Hindlimb muscle (tissue), 1 donor: ENCODE measurements around the gene DNPEP. TPM values are rescaled to one million over a fixed set of nuclear protein-coding genes. Genes with fewer than 3 reads are reported as not detected.
A peak's percentile ranks its signal among the peaks of the same experiment; 100 is the strongest.
"Not testable (repeated sequence)": the region's sequence is repeated elsewhere in the genome, so short reads cannot be mapped to it uniquely, and the experiment has no call there.

Experiments
- DNase-seq: peaks from one replicate; pipeline ENCODE4 v3.0.0-alpha.2; 2013
- polyA plus RNA-seq: library from polyadenylated mRNA; unstranded; fragments of 120-200 nt; gene quantifications from one replicate; pipeline ENCODE4 v1.2.1, GENCODE V29; 2013; ENCODE audit not compliant: insufficient read length

DNPEP gene
- polyA plus RNA-seq, 1 donor = 40.9 TPM

- DNase-seq = no peak
Measured at GRCh38 chr2:219399716-219400478, 12.2 kb upstream of the DNPEP start.

GRCh38 chr2:219398721-219399363, 11.1 kb upstream of the DNPEP start:
- DNase-seq = no peak

GRCh38 chr2:219396863-219397457, 9.2 kb upstream of the DNPEP start:
- no peak for DNase-seq

- DNase-seq = no peak
Measured at GRCh38 chr2:219395609-219396008, 7.9 kb upstream of the DNPEP start.

- not testable (repeated sequence) for DNase-seq
Measured at GRCh38 chr2:219395056-219395455, 7.3 kb upstream of the DNPEP start.

- no peak for DNase-seq
Measured at GRCh38 chr2:219392754-219393153, 5.0 kb upstream of the DNPEP start.

GRCh38 chr2:219388907-219389156, 1.1 kb upstream of the DNPEP start:
- DNase-seq = no peak

- peak; percentile 97 for DNase-seq
Measured at GRCh38 chr2:219388121-219388906, 602 bp upstream of the DNPEP start.

GRCh38 chr2:219386532-219387280, 1.0 kb downstream of the DNPEP start:
- no peak for DNase-seq

- no peak for DNase-seq
Measured at GRCh38 chr2:219385958-219386520, 1.7 kb downstream of the DNPEP start.

- DNase-seq = no peak
Measured at GRCh38 chr2:219384859-219385258, 2.9 kb downstream of the DNPEP start.

GRCh38 chr2:219384083-219384713, 3.5 kb downstream of the DNPEP start:
- no peak for DNase-seq

GRCh38 chr2:219381448-219381847, 6.3 kb downstream of the DNPEP start:
- no peak for DNase-seq

- no peak for DNase-seq
Measured at GRCh38 chr2:219380926-219381325, 6.8 kb downstream of the DNPEP start.

GRCh38 chr2:219378163-219378851, 9.4 kb downstream of the DNPEP start:
- no peak for DNase-seq

GRCh38 chr2:219369447-219369861, 18.3 kb downstream of the DNPEP start:
- DNase-seq = no peak

- no peak for DNase-seq
Measured at GRCh38 chr2:219368690-219369191, 19.0 kb downstream of the DNPEP start.

- DNase-seq = peak; percentile 43
Measured at GRCh38 chr2:219362524-219363164, 25.1 kb downstream of the DNPEP start.

GRCh38 chr2:219362072-219362471, 25.6 kb downstream of the DNPEP start:
- DNase-seq = no peak
